DND-41 (cell line): Measurements from ENCODE around the gene TFDP3.

Source experiments
- EZH2 ChIP-seq: IDR thresholded peaks from 3 replicates; pipeline ENCODE4 v1.6.1; 2012; ENCODE audit warnings: borderline replicate concordance, low read depth, mild to moderate bottlenecking, moderate library complexity, low read length, inconsistent platforms; ENCODE audit not compliant: severe bottlenecking
- TF ChIP-seq, protein P1 (sequence below): IDR thresholded peaks from 2 replicates; pipeline ENCODE4 v1.5.1; 2012; ENCODE audit warnings: borderline replicate concordance, low read length, moderate library complexity, mild to moderate bottlenecking; ENCODE audit not compliant: poor library complexity, severe bottlenecking; ENCODE audit errors: extremely low read depth

DNA sequence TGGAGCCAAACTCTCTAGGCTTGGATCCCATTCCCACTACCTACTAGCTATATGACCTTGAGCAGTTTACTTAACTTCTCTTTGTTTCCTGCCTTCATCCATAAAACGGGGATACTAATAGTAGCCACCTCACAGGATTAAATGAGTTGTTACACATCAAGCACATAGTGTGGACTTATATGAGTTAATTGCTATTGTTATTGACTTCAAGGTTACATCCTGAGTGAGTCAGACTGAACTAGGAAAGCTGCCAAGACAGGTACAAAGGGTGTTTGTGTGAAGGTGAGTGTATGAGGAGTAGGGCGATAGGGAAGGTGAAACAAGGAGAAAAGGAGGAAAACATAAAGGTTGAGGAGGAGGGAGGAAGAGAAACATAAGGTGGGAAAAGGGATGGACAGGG, 32.2 kb downstream of the TFDP3 start:
- TF ChIP-seq EZH2, result no peak
- TF ChIP-seq, protein P1, sequence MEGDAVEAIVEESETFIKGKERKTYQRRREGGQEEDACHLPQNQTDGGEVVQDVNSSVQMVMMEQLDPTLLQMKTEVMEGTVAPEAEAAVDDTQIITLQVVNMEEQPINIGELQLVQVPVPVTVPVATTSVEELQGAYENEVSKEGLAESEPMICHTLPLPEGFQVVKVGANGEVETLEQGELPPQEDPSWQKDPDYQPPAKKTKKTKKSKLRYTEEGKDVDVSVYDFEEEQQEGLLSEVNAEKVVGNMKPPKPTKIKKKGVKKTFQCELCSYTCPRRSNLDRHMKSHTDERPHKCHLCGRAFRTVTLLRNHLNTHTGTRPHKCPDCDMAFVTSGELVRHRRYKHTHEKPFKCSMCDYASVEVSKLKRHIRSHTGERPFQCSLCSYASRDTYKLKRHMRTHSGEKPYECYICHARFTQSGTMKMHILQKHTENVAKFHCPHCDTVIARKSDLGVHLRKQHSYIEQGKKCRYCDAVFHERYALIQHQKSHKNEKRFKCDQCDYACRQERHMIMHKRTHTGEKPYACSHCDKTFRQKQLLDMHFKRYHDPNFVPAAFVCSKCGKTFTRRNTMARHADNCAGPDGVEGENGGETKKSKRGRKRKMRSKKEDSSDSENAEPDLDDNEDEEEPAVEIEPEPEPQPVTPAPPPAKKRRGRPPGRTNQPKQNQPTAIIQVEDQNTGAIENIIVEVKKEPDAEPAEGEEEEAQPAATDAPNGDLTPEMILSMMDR, result no peak
